Left lobe of liver (tissue), 2 donors: Measurements from ENCODE around the gene DDX41. TPM values are rescaled to one million over a fixed set of nuclear protein-coding genes. Genes with fewer than 3 reads are reported as not detected.
A peak's percentile ranks its signal among the peaks of the same experiment; 100 is the strongest.

Source experiments
- ATAC-seq: fragments of 200-7000 bp; cut with Tn5 transposase; one replicate; pipeline ENCODE4 v1.9.1; 2020; ENCODE audit warnings: mild to moderate bottlenecking, moderate library complexity
- DNase-seq: peaks from one replicate; pipeline ENCODE4 v3.0.0-alpha.2; 2020; ENCODE audit warnings: low spot score
- total RNA-seq: library from RNA; stranded (reverse); gene quantifications from one replicate; pipeline ENCODE4 v1.2.1, GENCODE V29; 2021
- donor health status: DM: no; HTN: no; CAD: no; lungs with moderate emphysema.
- donor health status: DM: no; HTN: yes; CAD: no.

The DDX41 gene
- total RNA-seq, 1 donor from 2014 or later = 43.2 TPM

GRCh38 chr5:177471610-177472356, 45.0 kb downstream of the DDX41 start:
- no peak for ATAC-seq

GRCh38 chr5:177470759-177471536, 45.8 kb downstream of the DDX41 start:
- no peak for ATAC-seq

More at GRCh38 chr5:177471610-177472356, 45.0 kb downstream of the DDX41 start:
- DNase-seq = no peak

GRCh38 chr5:177469750-177470525, 46.8 kb downstream of the DDX41 start:
- no peak for ATAC-seq
- DNase-seq = no peak

More at GRCh38 chr5:177470759-177471536, 45.8 kb downstream of the DDX41 start:
- no peak for DNase-seq

- no peak for DNase-seq
- ATAC-seq = no peak
Measured at GRCh38 chr5:177468685-177469628, 47.8 kb downstream of the DDX41 start.

GRCh38 chr5:177468329-177468684, 48.5 kb downstream of the DDX41 start:
- DNase-seq (no peak), ATAC-seq (no peak)

GRCh38 chr5:177467436-177467835, 49.3 kb downstream of the DDX41 start:
- no peak for DNase-seq
- no peak for ATAC-seq

GRCh38 chr5:177466861-177467260, 49.9 kb downstream of the DDX41 start:
- ATAC-seq = no peak
- DNase-seq = no peak

- DNase-seq (no peak), ATAC-seq (no peak)
Measured at GRCh38 chr5:177465044-177465443, 51.7 kb downstream of the DDX41 start.

GRCh38 chr5:177462021-177462670, 54.6 kb downstream of the DDX41 start:
- DNase-seq (no peak), ATAC-seq (peak; percentile 5)

Other genes with a start within 250 kb of the DDX41 start
- 15.3 TPM for gene RAB24, start 213.2 kb downstream of the DDX41 start, total RNA-seq
- 68.1 TPM for gene PRELID1, start 213.2 kb downstream of the DDX41 start, total RNA-seq
- gene MXD3, start 205.1 kb downstream of the DDX41 start, total RNA-seq = 9.4 TPM
- 162 TPM for gene LMAN2, start 165.3 kb downstream of the DDX41 start, total RNA-seq
- gene RGS14, start 159.0 kb downstream of the DDX41 start, total RNA-seq = 34.6 TPM
- gene SLC34A1, start 132.5 kb downstream of the DDX41 start, total RNA-seq = 3.0 TPM
- gene PFN3, start 116.3 kb downstream of the DDX41 start, total RNA-seq = not detected
- gene F12, start 107.4 kb downstream of the DDX41 start, total RNA-seq = 292 TPM
- gene GRK6, start 90.3 kb downstream of the DDX41 start, total RNA-seq = 9.8 TPM
- gene PRR7, start 70.1 kb downstream of the DDX41 start, total RNA-seq = 0.63 TPM
- 1.7 TPM for gene DBN1, start 43.3 kb downstream of the DDX41 start, total RNA-seq
- gene PDLIM7, start 19.4 kb downstream of the DDX41 start, total RNA-seq = 5.3 TPM
- gene DOK3, start 7.1 kb downstream of the DDX41 start, total RNA-seq = 3.2 TPM
- gene FAM193B, start 37.6 kb upstream of the DDX41 start, total RNA-seq = 69.0 TPM
- 135 TPM for gene TMED9, start 75.2 kb upstream of the DDX41 start, total RNA-seq
- 13.5 TPM for gene B4GALT7, start 83.2 kb upstream of the DDX41 start, total RNA-seq